Keratinocyte (primary cell): Measurements from ENCODE around the gene ADGRF3.
"Not testable (repeated sequence)": the region's sequence is repeated elsewhere in the genome, so short reads cannot be mapped to it uniquely, and the experiment has no call there.

Source experiments
- EZH2 ChIP-seq: IDR thresholded peaks from one replicate; pipeline ENCODE4 v1.6.1; 2012; ENCODE audit warnings: inconsistent platforms, mild to moderate bottlenecking, low read length, moderate library complexity
- TF ChIP-seq, protein P1 (sequence below), 3 experiments: IDR thresholded peaks in 1 of 3; conservative IDR thresholded peaks in 1 of 3; optimal IDR thresholded peaks in 1 of 3; 2 replicates in 2 of 3; 3 replicates in 1 of 3; pipeline versions ENCODE3 to v1.5.1; 2011; ENCODE audit warnings: low read length in 3 of 3, mild to moderate bottlenecking in 3 of 3, moderate library complexity in 2 of 3, control low read depth in 1 of 3, inconsistent platforms in 1 of 3; ENCODE audit not compliant: insufficient read depth in 2 of 3; ENCODE audit errors: extremely low read depth in 1 of 3

DNA sequence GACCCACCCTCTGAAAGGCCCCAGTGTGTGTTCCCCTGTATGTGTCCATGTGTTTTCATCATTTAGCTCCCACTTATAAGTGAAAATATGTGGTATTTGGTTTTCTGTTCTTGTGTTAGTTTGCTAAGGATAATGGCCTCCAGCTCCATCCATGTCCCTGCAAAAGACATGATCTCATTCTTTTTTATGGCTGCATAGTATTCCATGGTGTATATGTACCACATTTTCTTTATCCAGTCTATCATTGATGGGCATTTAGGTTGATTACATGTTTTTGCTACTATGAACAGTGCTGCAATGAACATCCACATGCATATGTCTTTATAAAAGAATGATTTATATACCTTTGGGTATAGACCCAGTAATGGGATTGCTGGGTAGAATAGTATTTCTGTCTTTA is 22.1 kb downstream of the ADGRF3 start:
- TF ChIP-seq, protein P1, sequence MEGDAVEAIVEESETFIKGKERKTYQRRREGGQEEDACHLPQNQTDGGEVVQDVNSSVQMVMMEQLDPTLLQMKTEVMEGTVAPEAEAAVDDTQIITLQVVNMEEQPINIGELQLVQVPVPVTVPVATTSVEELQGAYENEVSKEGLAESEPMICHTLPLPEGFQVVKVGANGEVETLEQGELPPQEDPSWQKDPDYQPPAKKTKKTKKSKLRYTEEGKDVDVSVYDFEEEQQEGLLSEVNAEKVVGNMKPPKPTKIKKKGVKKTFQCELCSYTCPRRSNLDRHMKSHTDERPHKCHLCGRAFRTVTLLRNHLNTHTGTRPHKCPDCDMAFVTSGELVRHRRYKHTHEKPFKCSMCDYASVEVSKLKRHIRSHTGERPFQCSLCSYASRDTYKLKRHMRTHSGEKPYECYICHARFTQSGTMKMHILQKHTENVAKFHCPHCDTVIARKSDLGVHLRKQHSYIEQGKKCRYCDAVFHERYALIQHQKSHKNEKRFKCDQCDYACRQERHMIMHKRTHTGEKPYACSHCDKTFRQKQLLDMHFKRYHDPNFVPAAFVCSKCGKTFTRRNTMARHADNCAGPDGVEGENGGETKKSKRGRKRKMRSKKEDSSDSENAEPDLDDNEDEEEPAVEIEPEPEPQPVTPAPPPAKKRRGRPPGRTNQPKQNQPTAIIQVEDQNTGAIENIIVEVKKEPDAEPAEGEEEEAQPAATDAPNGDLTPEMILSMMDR (optimal IDR thresholded peaks at IDR 0.05 in 1 of 3, IDR thresholded peaks at IDR 0.05 in 1 of 3, conservative IDR thresholded peaks at IDR 0.05 in 1 of 3; ENCODE audit: extremely low read depth in 1 of 3, insufficient read depth in 2 of 3, low read length in 3 of 3): not testable (repeated sequence)
- TF ChIP-seq EZH2: not testable (repeated sequence)
